T-cell (primary cell): ENCODE results near the gene DDX25. TPM values are rescaled to one million over a fixed set of nuclear protein-coding genes. Genes with fewer than 3 reads are reported as not detected.
A peak's percentile ranks its signal among the peaks of the same experiment; 100 is the strongest.

Experiments used
- ATAC-seq, 4 experiments: fragments of 200-7000 bp in 3 of 4; fragments of 150-1000 bp in 1 of 4; cut with Tn5 transposase; replicated peaks in 1 of 4; 1 replicate in 3 of 4; 2 replicates in 1 of 4; pipeline ENCODE4 v1.10.0; 2021; ENCODE audit warnings: moderate library complexity in 3 of 4, mild to moderate bottlenecking in 2 of 4, moderate number of reproducible peaks in 1 of 4
- CTCF ChIA-PET, 2 donors: fragments of 300-600 bp; sonication (Branson Sonifier 250); formaldehyde crosslinking; loops; one replicate each; lab custom pipeline; 2022; ENCODE audit warnings: antibody characterized with exemption in 2 of 2; lab: Charles Lee
- POLR2A ChIA-PET, 2 donors: fragments of 300-600 bp; sonication (Branson Sonifier 250); formaldehyde crosslinking; loops; one replicate each; lab custom pipeline; 2022; ENCODE audit warnings: antibody characterized with exemption in 2 of 2; lab: Charles Lee
- DNase-seq, 35 experiments: peaks; one replicate each; pipeline versions ENCODE4 v3.0.0 to v3.0.0-alpha.2; 2013 to 2023
- H3K27ac ChIP-seq: one replicate; pipeline ENCODE4 v1.5.1; 2013; ENCODE audit warnings: low read length
- H3K27me3 ChIP-seq, 2 experiments: replicated peaks in 1 of 2; 1 replicate in 1 of 2; 2 replicates in 1 of 2; pipeline versions ENCODE4 v1.6.1 to v1.7.0; 2013; ENCODE audit warnings: low read length in 1 of 2, mixed read lengths in 1 of 2; ENCODE audit not compliant: control insufficient read depth in 2 of 2, insufficient read depth in 2 of 2; ENCODE audit errors: extremely low read depth in 1 of 2
- H3K36me3 ChIP-seq, 2 donors: 1 replicate in 1 of 2; 2 replicates in 1 of 2; pipeline versions ENCODE4 v1.6.1 to v1.7.0; 2013; ENCODE audit warnings: low read length in 1 of 2; ENCODE audit not compliant: control insufficient read depth in 2 of 2, insufficient read depth in 1 of 2; ENCODE audit errors: extremely low read depth in 1 of 2
- H3K4me1 ChIP-seq, 2 experiments: 1 replicate in 1 of 2; 2 replicates in 1 of 2; pipeline versions ENCODE4 v1.6.1 to v1.7.0; 2013; ENCODE audit warnings: low read length in 2 of 2, mixed read lengths in 1 of 2; ENCODE audit not compliant: insufficient read depth in 2 of 2, control insufficient read depth in 1 of 2; ENCODE audit errors: extremely low read depth in 1 of 2
- H3K4me3 ChIP-seq, 2 donors: 1 replicate in 1 of 2; 2 replicates in 1 of 2; pipeline versions ENCODE4 v1.5.1 to v1.7.0; 2013; ENCODE audit warnings: mild to moderate bottlenecking in 2 of 2, low read length in 1 of 2, moderate library complexity in 1 of 2; ENCODE audit not compliant: control insufficient read depth in 1 of 2; ENCODE audit errors: extremely low read depth in 1 of 2
- H3K9me3 ChIP-seq: 2 replicates; pipeline ENCODE4 v1.7.0; 2013
- H3K27ac Mint-ChIP-seq, 2 donors: one replicate each; pipeline ENCODE4 v1.8.0; 2020 to 2021; ENCODE audit warnings: mild to moderate bottlenecking in 2 of 2, mixed read lengths in 2 of 2
- H3K27me3 Mint-ChIP-seq, 2 donors: one replicate each; pipeline ENCODE4 v1.8.0; 2021 to 2022; ENCODE audit warnings: mixed read lengths in 2 of 2
- H3K36me3 Mint-ChIP-seq: one replicate; pipeline ENCODE4 v1.8.0; 2021; ENCODE audit warnings: mixed read lengths
- H3K4me1 Mint-ChIP-seq, 3 donors: one replicate each; pipeline ENCODE4 v1.8.0; 2020 to 2022; ENCODE audit warnings: mixed read lengths in 3 of 3, mild to moderate bottlenecking in 1 of 3
- H3K4me3 Mint-ChIP-seq, 3 donors: one replicate each; pipeline ENCODE4 v1.8.0; 2020 to 2022; ENCODE audit warnings: mild to moderate bottlenecking in 3 of 3, mixed read lengths in 3 of 3, moderate library complexity in 3 of 3
- H3K9me3 Mint-ChIP-seq, 3 donors: one replicate each; pipeline ENCODE4 v1.8.0; 2020 to 2022; ENCODE audit warnings: mixed read lengths in 3 of 3
- WGBS: methylation state at CpG from one replicate; pipeline ENCODE4 v1.1.5; 2013; ENCODE audit warnings: missing lambda C conversion rate; ENCODE audit not compliant: insufficient coverage; 5-methylcytosine and 5-hydroxymethylcytosine counted together
- total RNA-seq, 35 experiments: library from RNA in 6 of 35; stranded (reverse) in 6 of 35; fragments of 120-200 nt in 1 of 35; gene quantifications; one replicate each; pipeline versions ENCODE4 v1.2.1 to v1.2.4 and lab custom pipeline; 2013 to 2026

DDX25 gene
- total RNA-seq, 5 donors from 2014 or later (not counting 1 experiment from before 2014, with no cell fraction given): 0.16 to 0.26 (median 0.16) TPM; not detected in 2

DNA sequence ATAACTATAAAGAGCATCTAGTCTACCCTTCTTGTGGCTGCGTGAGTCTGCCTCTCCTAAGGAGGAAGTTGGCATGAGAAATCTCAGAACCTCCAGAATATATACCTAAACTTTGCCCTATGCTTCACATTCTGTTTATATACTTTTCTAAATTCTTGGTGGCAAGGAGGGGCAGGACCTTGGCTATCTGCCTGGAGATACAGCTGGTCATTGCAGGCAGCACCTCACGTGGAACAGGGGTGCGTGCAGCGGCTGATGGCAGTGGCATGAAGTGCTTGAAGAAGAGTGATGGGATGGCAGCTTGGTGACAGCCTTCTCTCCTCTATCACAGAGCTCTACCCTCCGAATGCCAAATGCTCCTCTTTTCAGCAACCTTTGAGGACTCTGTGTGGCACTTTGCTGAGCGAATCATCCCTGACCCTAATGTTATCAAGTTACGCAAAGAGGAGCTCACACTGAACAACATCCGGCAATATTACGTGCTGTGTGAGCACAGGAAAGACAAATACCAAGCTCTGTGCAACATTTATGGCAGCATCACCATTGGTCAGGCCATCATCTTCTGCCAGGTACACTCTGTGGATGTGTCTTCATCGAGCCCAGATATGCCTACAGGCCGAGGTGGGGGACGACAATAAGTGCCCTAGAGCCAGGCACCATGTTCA, 12.5 kb downstream of the DDX25 start:
- H3K27me3 Mint-ChIP-seq: peaks cover 28 to 36% of the 10 kb centered on the region in 2 donors
- Histone ChIP-seq H3K4me1 (no peaks in the 10 kb centered on the region), H3K9me3 (no peaks in the 10 kb centered on the region), H3K4me3 (no peak overlapping the region), H3K36me3 (no peaks in the 10 kb centered on the region), H3K27ac (no peak overlapping the region), H3K27me3 (peaks cover 0 to 23% of the 10 kb centered on the region in 2 experiments)
- no peak for ATAC-seq
- 81% methylated on average over 8 of the region's 12 CpGs for whole genome bisulfite sequencing
- DNase-seq: no peak
- no peak overlapping the region for H3K27ac Mint-ChIP-seq
- no peaks in the 10 kb centered on the region for H3K36me3 Mint-ChIP-seq
- POLR2A ChIA-PET: no interaction called here
- no peak overlapping the region for H3K4me3 Mint-ChIP-seq
- H3K4me1 Mint-ChIP-seq: no peaks in the 10 kb centered on the region
- no peaks in the 10 kb centered on the region for H3K9me3 Mint-ChIP-seq
- CTCF ChIA-PET: no interaction called here

DNA sequence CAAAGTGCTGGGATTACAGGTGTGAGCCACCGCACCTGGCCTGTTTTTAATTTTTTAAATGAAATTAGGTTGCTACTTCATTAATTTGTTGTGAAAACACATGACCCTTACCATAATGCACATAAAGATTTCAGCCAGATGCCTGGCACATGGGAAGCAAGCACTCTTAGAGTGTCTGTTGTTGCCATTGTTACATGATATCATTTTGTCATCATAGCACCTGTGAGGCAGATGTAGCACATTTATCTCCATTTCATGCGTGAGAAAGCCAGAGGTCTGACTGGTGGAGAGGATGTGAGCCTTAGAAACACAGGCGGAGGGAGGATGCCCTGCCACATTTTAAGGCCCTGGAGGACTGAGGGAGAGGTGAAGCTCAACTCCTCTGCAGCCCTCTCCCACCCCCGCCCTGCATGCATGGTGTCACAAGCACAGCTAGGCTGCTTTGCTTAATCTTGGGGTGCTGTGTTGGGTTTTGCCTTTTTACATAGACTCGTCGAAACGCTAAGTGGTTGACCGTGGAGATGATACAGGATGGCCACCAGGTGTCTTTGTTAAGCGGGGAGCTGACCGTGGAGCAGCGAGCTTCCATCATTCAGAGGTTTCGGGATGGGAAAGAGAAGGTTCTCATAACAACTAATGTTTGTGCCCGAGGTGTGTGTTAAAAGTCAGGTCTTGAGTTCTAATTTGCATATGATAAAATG, 14.0 kb downstream of the DDX25 start:
- Mint-ChIP-seq H3K36me3 (no peaks in the 10 kb centered on the region), H3K27me3 (peaks cover 20 to 27% of the 10 kb centered on the region in 2 donors), H3K4me1 (peaks cover 0 to 2% (median 0%) of the 10 kb centered on the region in 3 donors), H3K4me3 (no peak overlapping the region), H3K27ac (no peak overlapping the region), H3K9me3 (no peaks in the 10 kb centered on the region)
- CTCF ChIA-PET: interaction anchor here in 1 of 2 donors (0.5 kb wide), 1 partner anchor 270 kb away, joined by 3 read pairs; no protein-coding TSS in a partner anchor
- no peaks in the 10 kb centered on the region for H3K9me3 ChIP-seq
- H3K27me3 ChIP-seq: peaks cover 0 to 25% of the 10 kb centered on the region in 2 experiments
- no peaks in the 10 kb centered on the region for H3K4me1 ChIP-seq
- DNase-seq (no peak), ATAC-seq (no peak)
- 79% methylated on average over 9 of the region's 13 CpGs for WGBS
- POLR2A ChIA-PET: interaction anchor here in 1 of 2 donors (0.6 kb wide), 1 partner anchor 31 kb away, joined by 3 read pairs; the partner anchor contains the start of gene HYLS1
- no peak overlapping the region for H3K27ac ChIP-seq
- H3K36me3 ChIP-seq: no peaks in the 10 kb centered on the region
- H3K4me3 ChIP-seq: no peak overlapping the region

DNA sequence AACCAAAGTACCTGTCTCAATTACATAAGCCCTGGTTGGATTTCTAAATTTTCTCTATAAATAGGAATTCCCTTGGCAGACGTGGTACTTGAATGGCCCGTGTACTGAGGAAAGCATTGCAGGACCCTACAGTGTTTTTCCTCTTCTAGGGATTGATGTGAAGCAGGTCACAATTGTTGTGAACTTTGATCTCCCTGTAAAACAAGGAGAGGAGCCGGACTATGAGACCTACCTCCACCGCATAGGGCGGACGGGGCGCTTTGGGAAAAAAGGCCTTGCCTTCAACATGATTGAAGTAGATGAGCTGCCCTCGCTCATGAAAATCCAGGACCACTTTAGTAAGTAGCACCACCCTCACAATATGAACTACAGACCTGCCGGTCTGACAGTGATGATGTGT, 16.7 kb downstream of the DDX25 start:
- CTCF ChIA-PET: interaction anchor here in 1 of 2 donors (0.6 to 1.6 kb wide), 6 partner anchors 18 to 273 kb away, joined by 3 to 4 read pairs (median 3); partner anchors contain the start of gene PUS3
- H3K36me3 Mint-ChIP-seq: no peaks in the 10 kb centered on the region
- Histone ChIP-seq H3K9me3 (no peaks in the 10 kb centered on the region), H3K36me3 (no peaks in the 10 kb centered on the region), H3K27me3 (peaks cover 0 to 18% of the 10 kb centered on the region in 2 experiments), H3K4me1 (no peaks in the 10 kb centered on the region), H3K27ac (no peak overlapping the region), H3K4me3 (no peak overlapping the region)
- peaks cover 0 to 2% (median 0%) of the 10 kb centered on the region in 3 donors for H3K4me1 Mint-ChIP-seq
- H3K9me3 Mint-ChIP-seq: no peaks in the 10 kb centered on the region
- ATAC-seq (no peak), DNase-seq (no peak)
- H3K4me3 Mint-ChIP-seq: no peak overlapping the region
- WGBS: 20% methylated on average over 1 of the region's 9 CpGs
- H3K27ac Mint-ChIP-seq: no peak overlapping the region
- POLR2A ChIA-PET: no interaction called here
- H3K27me3 Mint-ChIP-seq: peaks cover 14 to 23% of the 10 kb centered on the region in 2 donors

DNA sequence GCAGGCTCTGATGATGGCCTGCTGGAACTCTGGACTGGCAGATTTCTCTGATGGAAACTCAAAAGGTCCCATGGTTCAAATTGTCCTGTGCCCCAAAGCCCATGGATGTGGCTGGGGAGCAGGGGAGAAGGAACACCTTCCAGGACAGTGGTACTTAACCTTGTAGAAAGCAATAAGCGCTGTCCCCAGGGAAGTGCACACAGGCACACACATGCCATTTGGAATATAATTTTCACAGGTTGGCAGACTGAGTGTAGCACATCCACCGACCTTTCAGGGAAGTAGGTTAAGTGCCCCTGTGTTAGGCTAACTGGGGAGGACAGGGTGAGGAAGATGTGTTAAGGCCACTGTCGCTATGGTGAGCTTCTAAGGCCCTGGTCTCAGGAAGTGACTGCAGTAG, 17.8 kb downstream of the DDX25 start:
- H3K4me3 ChIP-seq: no peak overlapping the region
- H3K36me3 Mint-ChIP-seq: no peaks in the 10 kb centered on the region
- no peaks in the 10 kb centered on the region for H3K9me3 Mint-ChIP-seq
- 87% methylated on average over 2 of the region's 3 CpGs for WGBS
- CTCF ChIA-PET: interaction anchor here (0.6 to 2.0 kb wide), 8 partner anchors 19 to 468 kb away, joined by 3 to 12 read pairs (median 4); partner anchors contain the start of gene PUS3 (in 1 of the 2)
- no peak overlapping the region for H3K27ac ChIP-seq
- no peaks in the 10 kb centered on the region for H3K36me3 ChIP-seq
- H3K4me1 Mint-ChIP-seq: peaks cover 0 to 2% (median 0%) of the 10 kb centered on the region in 3 donors
- DNase-seq (no peak), ATAC-seq (no peak)
- POLR2A ChIA-PET: no interaction called here
- no peak overlapping the region for H3K27ac Mint-ChIP-seq
- H3K4me3 Mint-ChIP-seq: no peak overlapping the region
- no peaks in the 10 kb centered on the region for H3K4me1 ChIP-seq
- peaks cover 16 to 20% of the 10 kb centered on the region in 2 donors for H3K27me3 Mint-ChIP-seq
- no peaks in the 10 kb centered on the region for H3K9me3 ChIP-seq
- H3K27me3 ChIP-seq: peaks cover 0 to 17% of the 10 kb centered on the region in 2 experiments

- peaks cover 17 to 20% of the 10 kb centered on the region in 2 donors for H3K27me3 Mint-ChIP-seq
- CTCF ChIA-PET: interaction anchor here (0.5 to 2.0 kb wide), 5 partner anchors 15 to 366 kb away, joined by 3 to 12 read pairs (median 3); no protein-coding TSS in a partner anchor
- no peak overlapping the region for H3K4me3 Mint-ChIP-seq
- H3K9me3 Mint-ChIP-seq: no peaks in the 10 kb centered on the region
- no peaks in the 10 kb centered on the region for H3K4me1 ChIP-seq
- peak; percentile 54 to 72 (median 66) for ATAC-seq
- H3K4me3 ChIP-seq: no peak overlapping the region
- WGBS: no CpG with 5 or more reads among the region's 8 CpGs
- H3K36me3 ChIP-seq: no peaks in the 10 kb centered on the region
- no peak overlapping the region for H3K27ac Mint-ChIP-seq
- H3K27me3 ChIP-seq: peaks cover 0 to 16% of the 10 kb centered on the region in 2 experiments
- peaks cover 0 to 2% (median 0%) of the 10 kb centered on the region in 3 donors for H3K4me1 Mint-ChIP-seq
- no peak overlapping the region for H3K27ac ChIP-seq
- H3K36me3 Mint-ChIP-seq: no peaks in the 10 kb centered on the region
- peak in 32 of 35 experiments; percentile 8 to 78 (median 40) for DNase-seq
- POLR2A ChIA-PET: interaction anchor here in 1 of 2 donors (0.6 to 0.7 kb wide), 2 partner anchors 24 to 368 kb away, joined by 3 to 4 read pairs; no protein-coding TSS in a partner anchor
- no peaks in the 10 kb centered on the region for H3K9me3 ChIP-seq
These were observed 18.8 kb downstream of the DDX25 start for GRCh38 chr11:125923012-125923579.

- Histone ChIP-seq H3K4me1 (no peaks in the 10 kb centered on the region), H3K36me3 (no peaks in the 10 kb centered on the region), H3K27me3 (peaks cover 0 to 11% of the 10 kb centered on the region in 2 experiments), H3K9me3 (no peaks in the 10 kb centered on the region), H3K27ac (no peak overlapping the region), H3K4me3 (no peak overlapping the region)
- Mint-ChIP-seq H3K4me1 (peaks cover 0 to 2% (median 0%) of the 10 kb centered on the region in 3 donors), H3K9me3 (no peaks in the 10 kb centered on the region), H3K27ac (no peak overlapping the region), H3K36me3 (no peaks in the 10 kb centered on the region), H3K4me3 (no peak overlapping the region), H3K27me3 (peaks cover 15 to 17% of the 10 kb centered on the region in 2 donors)
- ATAC-seq (no peak), DNase-seq (no peak)
- CTCF ChIA-PET: interaction anchor here (0.5 to 2.0 kb wide), 4 partner anchors 270 to 366 kb away, joined by 3 to 12 read pairs (median 4); no protein-coding TSS in a partner anchor
- WGBS: 67% methylated on average over 7 of the region's 8 CpGs
- POLR2A ChIA-PET: interaction anchor here in 1 of 2 donors (0.7 kb wide), 1 partner anchor 367 kb away, joined by 3 read pairs; no protein-coding TSS in a partner anchor
These were observed 19.3 kb downstream of the DDX25 start for GRCh38 chr11:125923633-125924032.
